Endodermal cell (in vitro differentiated cells): ENCODE measurements around the gene CRELD2. TPM values are rescaled to one million over a fixed set of nuclear protein-coding genes. Genes with fewer than 3 reads are reported as not detected.

Experiments
- DNase-seq: peaks from one replicate; pipeline ENCODE4 v3.0.0-alpha.2; 2017
- H3K27ac ChIP-seq: 2 replicates; pipeline ENCODE4 v1.5.1; 2013; ENCODE audit warnings: mild to moderate bottlenecking, low read depth, low read length, moderate library complexity
- H3K27me3 ChIP-seq: 2 replicates; pipeline ENCODE4 v1.6.1; 2013; ENCODE audit warnings: mild to moderate bottlenecking, low read length, moderate library complexity; ENCODE audit not compliant: insufficient read depth, control insufficient read depth, poor library complexity, severe bottlenecking
- H3K36me3 ChIP-seq: 2 replicates; pipeline ENCODE4 v1.7.0; 2013; ENCODE audit warnings: mild to moderate bottlenecking, low read length, moderate library complexity; ENCODE audit not compliant: control insufficient read depth, insufficient read depth
- H3K4me1 ChIP-seq: one replicate; pipeline ENCODE4 v1.7.0; 2013; ENCODE audit warnings: low read length; ENCODE audit not compliant: control insufficient read depth, insufficient read depth
- H3K4me3 ChIP-seq: 2 replicates; pipeline ENCODE4 v1.5.1; 2013; ENCODE audit warnings: mild to moderate bottlenecking, low read length, moderate library complexity
- H3K9ac ChIP-seq: 2 replicates; pipeline ENCODE4 v1.6.1; 2013; ENCODE audit warnings: mild to moderate bottlenecking, low read length, moderate library complexity; ENCODE audit not compliant: poor library complexity, severe bottlenecking; ENCODE audit errors: extremely low read depth
- H3K9me3 ChIP-seq: 2 replicates; pipeline ENCODE4 v1.6.1; 2013; ENCODE audit warnings: mild to moderate bottlenecking, low read length, moderate library complexity; ENCODE audit not compliant: control insufficient read depth
- H3K27ac Mint-ChIP-seq: 2 replicates; pipeline ENCODE4 v1.8.0; 2020; ENCODE audit warnings: mixed read lengths
- H3K27me3 Mint-ChIP-seq: 2 replicates; pipeline ENCODE4 v1.8.0; 2021; ENCODE audit warnings: mild to moderate bottlenecking, mixed read lengths; ENCODE audit not compliant: insufficient read depth
- H3K36me3 Mint-ChIP-seq: 2 replicates; pipeline ENCODE4 v1.8.0; 2020; ENCODE audit warnings: low read depth, mixed read lengths
- H3K4me1 Mint-ChIP-seq: 2 replicates; pipeline ENCODE4 v1.8.0; 2020; ENCODE audit warnings: mixed read lengths
- H3K4me3 Mint-ChIP-seq: 2 replicates; pipeline ENCODE4 v1.8.0; 2020; ENCODE audit warnings: mild to moderate bottlenecking, moderate library complexity, mixed read lengths
- H3K9me3 Mint-ChIP-seq: 2 replicates; pipeline ENCODE4 v1.8.0; 2020; ENCODE audit warnings: mild to moderate bottlenecking, mixed read lengths
- CTCF ChIP-seq: fragments of 200-600 bp; sonication (generic); conservative IDR thresholded peaks from 2 replicates; pipeline ENCODE4 v1.5.0; 2021; ENCODE audit warnings: antibody characterized with exemption, mild to moderate bottlenecking
- WGBS, 2 experiments: methylation state at CpG; one replicate each; pipeline versions ENCODE4 v1.1.5 to v1.1.7; 2013; ENCODE audit warnings: missing lambda C conversion rate in 2 of 2, mixed read lengths in 1 of 2; ENCODE audit not compliant: insufficient coverage in 1 of 2, insufficient read length in 1 of 2; 5-methylcytosine and 5-hydroxymethylcytosine counted together
- total RNA-seq, 2 donors: library from RNA; stranded (reverse); fragmentation: NEBNext Ultra II Directional in 1 of 2; extraction: Animal tissue kit (Norgen Biotek cat#: 25700) in 1 of 2; gene quantifications; 2 replicates in 1 of 2; 3 replicates in 1 of 2; pipeline ENCODE4 v1.2.1, GENCODE V29; 2021

CRELD2 gene
- total RNA-seq, 2 donors from 2014 or later = 39.8 to 62.9 TPM

- DNase-seq = no peak
- Histone ChIP-seq H3K36me3 (peaks cover 30% of the 10 kb centered on the region), H3K27me3 (no peaks in the 10 kb centered on the region), H3K9me3 (no peaks in the 10 kb centered on the region), H3K27ac (no peak overlapping the region), H3K9ac (no peak overlapping the region), H3K4me3 (no peak overlapping the region), H3K4me1 (no peaks in the 10 kb centered on the region)
- H3K36me3 Mint-ChIP-seq = peaks cover 33% of the 10 kb centered on the region
- WGBS, 2 experiments = 90 to 100% methylated on average over 4 to 18 of the region's 18 CpGs
- H3K27ac Mint-ChIP-seq = no peak overlapping the region
- peaks cover 11% of the 10 kb centered on the region for H3K4me1 Mint-ChIP-seq
- no peak for TF ChIP-seq CTCF
- no peaks in the 10 kb centered on the region for H3K27me3 Mint-ChIP-seq
- no peak overlapping the region for H3K4me3 Mint-ChIP-seq
- no peaks in the 10 kb centered on the region for H3K9me3 Mint-ChIP-seq
These were observed 2.4 kb downstream of the CRELD2 start for GRCh38 chr22:49920859-49921258.

- no peak overlapping the region for H3K4me3 Mint-ChIP-seq
- Histone ChIP-seq H3K4me1 (no peaks in the 10 kb centered on the region), H3K9ac (no peak overlapping the region), H3K27ac (no peak overlapping the region), H3K9me3 (no peaks in the 10 kb centered on the region), H3K36me3 (peaks cover 34% of the 10 kb centered on the region), H3K4me3 (no peak overlapping the region), H3K27me3 (no peaks in the 10 kb centered on the region)
- H3K27ac Mint-ChIP-seq = no peak overlapping the region
- TF ChIP-seq CTCF = no peak
- no peaks in the 10 kb centered on the region for H3K9me3 Mint-ChIP-seq
- DNase-seq = no peak
- H3K27me3 Mint-ChIP-seq = no peaks in the 10 kb centered on the region
- H3K4me1 Mint-ChIP-seq = peaks cover 11% of the 10 kb centered on the region
- WGBS, 2 experiments = 89 to 92% methylated on average over 31 to 35 of the region's 35 CpGs
- peaks cover 37% of the 10 kb centered on the region for H3K36me3 Mint-ChIP-seq
These were observed 3.3 kb downstream of the CRELD2 start for GRCh38 chr22:49921508-49922278.

GRCh38 chr22:49922484-49922883 lies 4.0 kb downstream of the CRELD2 start:
- Mint-ChIP-seq H3K27me3 (no peaks in the 10 kb centered on the region), H3K27ac (no peak overlapping the region), H3K4me1 (peaks cover 5% of the 10 kb centered on the region), H3K36me3 (peaks cover 40% of the 10 kb centered on the region), H3K4me3 (no peak overlapping the region), H3K9me3 (no peaks in the 10 kb centered on the region)
- H3K36me3 ChIP-seq = peaks cover 34% of the 10 kb centered on the region
- no peak for TF ChIP-seq CTCF
- H3K9me3 ChIP-seq = no peaks in the 10 kb centered on the region
- H3K4me3 ChIP-seq = no peak overlapping the region
- H3K27ac ChIP-seq = no peak overlapping the region
- no peaks in the 10 kb centered on the region for H3K27me3 ChIP-seq
- H3K4me1 ChIP-seq = no peaks in the 10 kb centered on the region
- DNase-seq = no peak
- 93 to 96% methylated on average over 4 to 10 of the region's 22 CpGs for WGBS, 2 experiments
- no peak overlapping the region for H3K9ac ChIP-seq
